Skeletal muscle satellite cell (primary cell): ENCODE data around the gene HDAC8.
"Not testable (repeated sequence)": the region's sequence is repeated elsewhere in the genome, so short reads cannot be mapped to it uniquely, and the experiment has no call there.

ENCODE experiments used
- H3K27me3 ChIP-seq: 2 replicates; pipeline ENCODE4 v1.7.0; 2013; ENCODE audit warnings: low read length; ENCODE audit not compliant: control insufficient read depth, insufficient read depth
- H3K36me3 ChIP-seq: 2 replicates; pipeline ENCODE4 v1.7.0; 2013; ENCODE audit warnings: mild to moderate bottlenecking, control low read depth, low read length; ENCODE audit not compliant: insufficient read depth
- H3K4me1 ChIP-seq: 2 replicates; pipeline ENCODE4 v1.7.0; 2013; ENCODE audit warnings: low read length; ENCODE audit not compliant: control insufficient read depth, insufficient read depth
- H3K4me2 ChIP-seq: 2 replicates; pipeline ENCODE4 v1.7.0; 2013; ENCODE audit warnings: mild to moderate bottlenecking, low read length
- H3K4me3 ChIP-seq: 2 replicates; pipeline ENCODE4 v1.7.0; 2013; ENCODE audit warnings: low read length
- H3K9ac ChIP-seq: 2 replicates; pipeline ENCODE4 v1.7.0; 2013; ENCODE audit warnings: mild to moderate bottlenecking, low read depth, low read length, moderate library complexity
- H3K9me3 ChIP-seq: replicated peaks from 2 replicates; pipeline ENCODE4 v1.7.0; 2013; ENCODE audit warnings: mild to moderate bottlenecking, control low read depth, low read length

Gene HDAC8

GRCh38 chrX:72573158-72573511, 492 bp upstream of the HDAC8 start:
- Histone ChIP-seq H3K4me1 (peaks cover 16% of the 10 kb centered on the region), H3K9ac (peak overlapping the region; percentile 90), H3K36me3 (peaks cover 2% of the 10 kb centered on the region), H3K9me3 (no peaks in the 10 kb centered on the region), H3K27me3 (peaks cover 4% of the 10 kb centered on the region), H3K4me3 (peak overlapping the region; percentile 79), H3K4me2 (peak overlapping the region; percentile 76)

GRCh38 chrX:72569786-72570185, 2.9 kb downstream of the HDAC8 start:
- H3K4me2 ChIP-seq, result no peak overlapping the region
- H3K36me3 ChIP-seq, result peaks cover 27% of the 10 kb centered on the region
- H3K4me1 ChIP-seq, result peaks cover 17% of the 10 kb centered on the region
- H3K27me3 ChIP-seq, result peaks cover 7% of the 10 kb centered on the region
- no peaks in the 10 kb centered on the region for H3K9me3 ChIP-seq
- H3K4me3 ChIP-seq, result no peak overlapping the region
- no peak overlapping the region for H3K9ac ChIP-seq

GRCh38 chrX:72568406-72569092, 4.1 kb downstream of the HDAC8 start:
- H3K27me3 ChIP-seq, result peaks cover 7% of the 10 kb centered on the region
- H3K36me3 ChIP-seq, result peaks cover 27% of the 10 kb centered on the region
- H3K9me3 ChIP-seq, result no peaks in the 10 kb centered on the region
- no peak overlapping the region for H3K4me3 ChIP-seq
- H3K4me2 ChIP-seq, result peak overlapping the region; percentile 7
- peaks cover 17% of the 10 kb centered on the region for H3K4me1 ChIP-seq
- H3K9ac ChIP-seq, result no peak overlapping the region

GRCh38 chrX:72566448-72566847, 6.2 kb downstream of the HDAC8 start:
- H3K4me3 ChIP-seq, result no peak overlapping the region
- H3K4me1 ChIP-seq, result peaks cover 17% of the 10 kb centered on the region
- no peak overlapping the region for H3K9ac ChIP-seq
- peaks cover 7% of the 10 kb centered on the region for H3K27me3 ChIP-seq
- H3K36me3 ChIP-seq, result peaks cover 27% of the 10 kb centered on the region
- H3K9me3 ChIP-seq, result no peaks in the 10 kb centered on the region
- no peak overlapping the region for H3K4me2 ChIP-seq

- not testable (repeated sequence) for H3K9ac ChIP-seq, H3K4me1 ChIP-seq, H3K9me3 ChIP-seq, H3K36me3 ChIP-seq, H3K4me3 ChIP-seq, H3K27me3 ChIP-seq, H3K4me2 ChIP-seq
Observed at GRCh38 chrX:72559655-72560054, 13.0 kb downstream of the HDAC8 start.

GRCh38 chrX:72554448-72555140, 18.0 kb downstream of the HDAC8 start:
- H3K27me3 ChIP-seq, result no peaks in the 10 kb centered on the region
- no peak overlapping the region for H3K4me2 ChIP-seq
- H3K4me3 ChIP-seq, result no peak overlapping the region
- H3K9me3 ChIP-seq, result no peaks in the 10 kb centered on the region
- no peaks in the 10 kb centered on the region for H3K4me1 ChIP-seq
- H3K9ac ChIP-seq, result no peak overlapping the region
- no peaks in the 10 kb centered on the region for H3K36me3 ChIP-seq

GRCh38 chrX:72552443-72552842, 20.2 kb downstream of the HDAC8 start:
- H3K27me3 ChIP-seq, H3K36me3 ChIP-seq, H3K4me2 ChIP-seq, H3K9me3 ChIP-seq, H3K9ac ChIP-seq, H3K4me1 ChIP-seq, H3K4me3 ChIP-seq: not testable (repeated sequence)

GRCh38 chrX:72545990-72546389, 26.7 kb downstream of the HDAC8 start:
- no peaks in the 10 kb centered on the region for H3K36me3 ChIP-seq
- no peak overlapping the region for H3K4me2 ChIP-seq
- no peak overlapping the region for H3K4me3 ChIP-seq
- no peak overlapping the region for H3K9ac ChIP-seq
- no peaks in the 10 kb centered on the region for H3K4me1 ChIP-seq
- no peaks in the 10 kb centered on the region for H3K9me3 ChIP-seq
- H3K27me3 ChIP-seq, result peaks cover 20% of the 10 kb centered on the region

GRCh38 chrX:72540318-72540717, 32.3 kb downstream of the HDAC8 start:
- H3K9me3 ChIP-seq, result no peaks in the 10 kb centered on the region
- no peak overlapping the region for H3K9ac ChIP-seq
- H3K4me2 ChIP-seq, result no peak overlapping the region
- no peaks in the 10 kb centered on the region for H3K4me1 ChIP-seq
- H3K27me3 ChIP-seq, result peaks cover 16% of the 10 kb centered on the region
- no peak overlapping the region for H3K4me3 ChIP-seq
- no peaks in the 10 kb centered on the region for H3K36me3 ChIP-seq

GRCh38 chrX:72539822-72540221, 32.8 kb downstream of the HDAC8 start:
- Histone ChIP-seq H3K4me2 (no peak overlapping the region), H3K9me3 (no peaks in the 10 kb centered on the region), H3K9ac (no peak overlapping the region), H3K4me3 (no peak overlapping the region), H3K27me3 (peaks cover 16% of the 10 kb centered on the region), H3K36me3 (no peaks in the 10 kb centered on the region), H3K4me1 (no peaks in the 10 kb centered on the region)

- no peak overlapping the region for H3K9ac ChIP-seq
- H3K27me3 ChIP-seq, result no peaks in the 10 kb centered on the region
- H3K4me2 ChIP-seq, result no peak overlapping the region
- no peak overlapping the region for H3K4me3 ChIP-seq
- H3K9me3 ChIP-seq, result no peaks in the 10 kb centered on the region
- H3K36me3 ChIP-seq, result no peaks in the 10 kb centered on the region
- H3K4me1 ChIP-seq, result no peaks in the 10 kb centered on the region
Observed at GRCh38 chrX:72536542-72536941, 36.1 kb downstream of the HDAC8 start.

- no peak overlapping the region for H3K9ac ChIP-seq
- H3K36me3 ChIP-seq, result no peaks in the 10 kb centered on the region
- no peak overlapping the region for H3K4me2 ChIP-seq
- peaks cover 5% of the 10 kb centered on the region for H3K27me3 ChIP-seq
- no peaks in the 10 kb centered on the region for H3K4me1 ChIP-seq
- H3K4me3 ChIP-seq, result no peak overlapping the region
- no peaks in the 10 kb centered on the region for H3K9me3 ChIP-seq
Observed at GRCh38 chrX:72532366-72532765, 40.3 kb downstream of the HDAC8 start.
